ENCODE measurements around the gene ZBTB46.
"Not testable (repeated sequence)": the region's sequence is repeated elsewhere in the genome, so short reads cannot be mapped to it uniquely, and the experiment has no call there.

ZBTB46 gene

GRCh38 chr20:63782521-63782971 is 48.5 kb downstream of the ZBTB46 start:
- no peak overlapping the region for H3K4me3 ChIP-seq (ENCODE audit: low read depth, low read length)
- TF ChIP-seq CTCF (IDR thresholded peaks at IDR 0.05; ENCODE audit: control insufficient read depth, extremely low read depth, insufficient read depth), result no peak
- no peak for DNase-seq (ENCODE audit: low read depth)

DNA sequence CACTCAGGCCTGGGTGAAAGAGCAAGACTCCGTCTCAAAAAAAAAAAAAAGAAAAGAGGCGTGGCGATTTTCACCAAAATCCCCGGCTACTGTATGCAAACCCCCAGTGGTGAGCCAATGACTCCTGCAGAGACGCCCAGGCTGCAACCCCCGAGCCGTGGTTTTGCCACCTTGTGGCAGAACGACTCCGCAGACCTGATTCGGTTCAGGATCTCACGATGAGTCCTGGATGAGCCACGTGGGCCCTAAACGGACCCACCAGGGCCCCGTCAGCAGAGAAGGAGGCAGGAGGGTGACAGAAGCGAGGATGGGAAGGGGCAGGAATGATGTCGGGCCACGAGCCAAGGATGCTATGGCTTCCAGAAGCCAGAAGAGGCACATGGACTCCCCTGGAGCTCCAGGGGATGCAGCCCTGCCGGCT is 49.0 kb downstream of the ZBTB46 start:
- DNase-seq (ENCODE audit: low read depth), result no peak
- TF ChIP-seq CTCF (IDR thresholded peaks at IDR 0.05; ENCODE audit: control insufficient read depth, extremely low read depth, insufficient read depth), result no peak
- H3K4me3 ChIP-seq (ENCODE audit: low read depth, low read length), result no peak overlapping the region

- DNase-seq (ENCODE audit: low read depth), result no peak
- TF ChIP-seq CTCF (IDR thresholded peaks at IDR 0.05; ENCODE audit: control insufficient read depth, extremely low read depth, insufficient read depth), result no peak
- no peak overlapping the region for H3K4me3 ChIP-seq (ENCODE audit: low read depth, low read length)
Observed at GRCh38 chr20:63781181-63781580, 49.9 kb downstream of the ZBTB46 start.

GRCh38 chr20:63778857-63779256 is 52.2 kb downstream of the ZBTB46 start:
- TF ChIP-seq CTCF (IDR thresholded peaks at IDR 0.05; ENCODE audit: control insufficient read depth, extremely low read depth, insufficient read depth), result no peak
- no peak overlapping the region for H3K4me3 ChIP-seq (ENCODE audit: low read depth, low read length)
- no peak for DNase-seq (ENCODE audit: low read depth)

- TF ChIP-seq CTCF (IDR thresholded peaks at IDR 0.05; ENCODE audit: control insufficient read depth, extremely low read depth, insufficient read depth), result no peak
- no peak for DNase-seq (ENCODE audit: low read depth)
- H3K4me3 ChIP-seq (ENCODE audit: low read depth, low read length), result no peak overlapping the region
Observed at GRCh38 chr20:63778034-63778752, 52.9 kb downstream of the ZBTB46 start.

DNA sequence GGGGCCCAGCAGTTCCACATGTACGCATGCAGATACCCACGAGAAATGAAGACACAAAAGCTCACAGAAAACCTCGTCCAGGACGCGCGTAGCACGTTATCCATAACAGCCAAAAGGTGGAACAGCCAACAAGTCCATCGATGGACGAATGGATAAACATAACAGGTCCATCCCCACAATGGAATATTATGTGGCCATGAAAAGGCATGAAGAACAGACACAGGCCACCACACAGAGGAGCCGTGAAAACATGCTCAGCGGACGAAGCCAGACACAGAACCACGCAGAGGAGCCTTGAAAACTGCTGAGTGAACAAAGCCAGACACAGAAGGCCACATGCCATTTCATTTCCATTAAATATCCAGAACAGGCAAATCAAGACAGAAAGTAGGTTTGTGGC is 53.5 kb downstream of the ZBTB46 start:
- no peak for DNase-seq (ENCODE audit: low read depth)
- TF ChIP-seq CTCF (IDR thresholded peaks at IDR 0.05; ENCODE audit: control insufficient read depth, extremely low read depth, insufficient read depth), result no peak
- no peak overlapping the region for H3K4me3 ChIP-seq (ENCODE audit: low read depth, low read length)

GRCh38 chr20:63776875-63777274 is 54.2 kb downstream of the ZBTB46 start:
- not testable (repeated sequence) for H3K4me3 ChIP-seq (ENCODE audit: low read depth, low read length); DNase-seq (ENCODE audit: low read depth)
